Upper lobe of right lung (tissue), 1 donor: Measurements from ENCODE around the gene ERP44. TPM values are rescaled to one million over a fixed set of nuclear protein-coding genes. Genes with fewer than 3 reads are reported as not detected.

Experiments used
- ATAC-seq: fragments of 200-7000 bp; cut with Tn5 transposase; one replicate; pipeline ENCODE4 v1.9.1; 2020; ENCODE audit warnings: mild to moderate bottlenecking, moderate library complexity
- DNase-seq: peaks from one replicate; pipeline ENCODE4 v3.0.0-alpha.2; 2020
- H3K27ac ChIP-seq: fragments of 200-600 bp; one replicate; pipeline ENCODE4 v1.8.0; 2022
- H3K27me3 ChIP-seq: fragments of 200-600 bp; one replicate; pipeline ENCODE4 v1.8.0; 2022; ENCODE audit warnings: mild to moderate bottlenecking
- H3K36me3 ChIP-seq: fragments of 200-600 bp; one replicate; pipeline ENCODE4 v1.8.0; 2022
- H3K4me1 ChIP-seq: fragments of 200-600 bp; one replicate; pipeline ENCODE4 v1.8.0; 2022
- H3K4me3 ChIP-seq: fragments of 200-600 bp; one replicate; pipeline ENCODE4 v1.8.0; 2022; ENCODE audit warnings: mild to moderate bottlenecking
- H3K9me3 ChIP-seq: fragments of 200-600 bp; one replicate; pipeline ENCODE4 v1.8.0; 2022
- CTCF ChIP-seq: fragments of 200-600 bp; IDR thresholded peaks from one replicate; pipeline ENCODE4 v1.8.0; 2022; ENCODE audit warnings: antibody characterized with exemption
- intact Hi-C: fragments of 100-400 bp; cut with DNase I; formaldehyde crosslinking; loops from one replicate; pipeline ENCODE4 v1.11.0; 2022
- total RNA-seq: library from RNA; stranded (reverse); fragmentation: NEBNext Ultra II Directional; extraction: Animal tissue kit (Norgen Biotek cat#: 25700); gene quantifications from one replicate; pipeline ENCODE4 v1.2.1, GENCODE V29; 2021
- donor health status: DM: no; HTN: yes; CAD: no; lungs with severe emphysema.

ERP44 gene
- total RNA-seq, 1 donor from 2014 or later, result 27.0 TPM

- no peak overlapping the region for H3K27ac ChIP-seq
- ATAC-seq (no peak), DNase-seq (no peak)
- peaks cover 5% of the 10 kb centered on the region for H3K4me1 ChIP-seq
- H3K4me3 ChIP-seq, result no peak overlapping the region
- no peaks in the 10 kb centered on the region for H3K36me3 ChIP-seq
- intact Hi-C loops, result no loop called here
- H3K9me3 ChIP-seq, result no peaks in the 10 kb centered on the region
- H3K27me3 ChIP-seq, result no peaks in the 10 kb centered on the region
- no peak for TF ChIP-seq CTCF
Measured at GRCh38 chr9:100088202-100088601, 10.6 kb downstream of the ERP44 start.

GRCh38 chr9:100087218-100087617 lies 11.6 kb downstream of the ERP44 start:
- intact Hi-C loops, result no loop called here
- no peak for DNase-seq
- Histone ChIP-seq H3K9me3 (no peaks in the 10 kb centered on the region), H3K27ac (no peak overlapping the region), H3K4me1 (peaks cover 5% of the 10 kb centered on the region), H3K27me3 (no peaks in the 10 kb centered on the region), H3K4me3 (no peak overlapping the region), H3K36me3 (no peaks in the 10 kb centered on the region)
- TF ChIP-seq CTCF, result no peak
- ATAC-seq, result no peak

- Histone ChIP-seq H3K9me3 (no peaks in the 10 kb centered on the region), H3K4me1 (peaks cover 5% of the 10 kb centered on the region), H3K27me3 (no peaks in the 10 kb centered on the region), H3K4me3 (no peak overlapping the region), H3K27ac (no peak overlapping the region), H3K36me3 (no peaks in the 10 kb centered on the region)
- no peak for TF ChIP-seq CTCF
- DNase-seq, result no peak
- intact Hi-C loops, result no loop called here
- ATAC-seq, result no peak
Measured at GRCh38 chr9:100086097-100086635, 12.6 kb downstream of the ERP44 start.

GRCh38 chr9:100084734-100085133 lies 14.1 kb downstream of the ERP44 start:
- Histone ChIP-seq H3K4me3 (no peak overlapping the region), H3K9me3 (no peaks in the 10 kb centered on the region), H3K27ac (no peak overlapping the region), H3K36me3 (no peaks in the 10 kb centered on the region), H3K4me1 (peaks cover 5% of the 10 kb centered on the region), H3K27me3 (no peaks in the 10 kb centered on the region)
- no peak for DNase-seq
- ATAC-seq, result no peak
- intact Hi-C loops, result no loop called here
- no peak for TF ChIP-seq CTCF

- DNase-seq, result no peak
- no peaks in the 10 kb centered on the region for H3K27me3 ChIP-seq
- no peak overlapping the region for H3K4me3 ChIP-seq
- no peaks in the 10 kb centered on the region for H3K36me3 ChIP-seq
- H3K9me3 ChIP-seq, result no peaks in the 10 kb centered on the region
- TF ChIP-seq CTCF, result no peak
- H3K4me1 ChIP-seq, result peaks cover 5% of the 10 kb centered on the region
- ATAC-seq, result no peak
- no peak overlapping the region for H3K27ac ChIP-seq
- intact Hi-C loops, result no loop called here
Measured at GRCh38 chr9:100084128-100084453, 14.7 kb downstream of the ERP44 start.

GRCh38 chr9:100083448-100084127 lies 15.2 kb downstream of the ERP44 start:
- DNase-seq (no peak), ATAC-seq (no peak)
- no peak for TF ChIP-seq CTCF
- Histone ChIP-seq H3K27me3 (no peaks in the 10 kb centered on the region), H3K4me1 (peaks cover 5% of the 10 kb centered on the region), H3K36me3 (no peaks in the 10 kb centered on the region), H3K4me3 (no peak overlapping the region), H3K9me3 (no peaks in the 10 kb centered on the region), H3K27ac (no peak overlapping the region)
- intact Hi-C loops, result no loop called here
